Stimulated activated CD8-positive, alpha-beta memory T cell treated with anti-CD3 and anti-CD28 coated beads, Interleukin-12 subunit alpha, Interleukin-12 subunit beta, amount 100 ng/mL, for 24 hours (primary cell): ENCODE measurements around the gene TUBA3E.
"Not testable (repeated sequence)": the region's sequence is repeated elsewhere in the genome, so short reads cannot be mapped to it uniquely, and the experiment has no call there.

Source experiments
- DNase-seq: peaks from one replicate; pipeline ENCODE4 v3.0.0-alpha.2; 2020; ENCODE audit errors: extremely low read depth

Gene TUBA3E

DNA sequence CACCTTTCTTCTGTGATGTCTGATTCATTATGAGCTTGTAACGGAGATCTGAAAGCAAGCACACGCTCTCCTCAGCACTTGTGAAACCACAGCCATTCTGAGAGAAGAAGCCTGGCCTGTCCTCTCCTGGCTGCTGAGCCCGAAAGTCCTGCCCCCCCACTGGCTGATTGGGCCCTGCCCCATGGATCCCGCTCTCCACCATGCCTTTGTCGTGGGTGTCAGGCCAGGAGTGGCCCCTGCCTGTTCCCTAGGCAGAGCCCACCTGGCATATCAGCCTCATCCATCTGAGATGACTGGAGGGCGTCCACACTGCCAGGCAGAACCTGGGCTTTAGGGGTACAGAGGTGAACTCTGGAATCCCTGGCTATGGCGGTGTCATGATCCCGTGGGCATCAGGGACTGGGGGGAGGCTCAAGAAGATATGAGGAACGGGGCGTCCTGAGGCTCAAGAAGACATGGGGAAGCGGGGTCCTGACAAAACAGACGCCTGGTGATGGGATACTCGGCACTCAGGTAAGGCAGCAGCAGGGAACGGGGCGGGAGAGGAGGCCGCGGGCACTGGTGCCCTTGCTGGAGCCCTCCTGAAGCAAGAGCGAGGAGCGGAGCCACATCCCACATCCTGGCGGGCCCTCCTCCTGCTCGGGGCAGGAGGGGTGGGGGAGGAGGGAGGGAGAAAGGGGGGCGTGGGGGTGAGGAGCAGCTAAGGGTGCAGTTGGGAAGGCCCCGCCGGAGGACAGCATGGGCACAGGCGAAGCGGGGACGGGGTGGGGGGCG, 54.8 kb downstream of the TUBA3E start:
- DNase-seq = not testable (repeated sequence)

DNA sequence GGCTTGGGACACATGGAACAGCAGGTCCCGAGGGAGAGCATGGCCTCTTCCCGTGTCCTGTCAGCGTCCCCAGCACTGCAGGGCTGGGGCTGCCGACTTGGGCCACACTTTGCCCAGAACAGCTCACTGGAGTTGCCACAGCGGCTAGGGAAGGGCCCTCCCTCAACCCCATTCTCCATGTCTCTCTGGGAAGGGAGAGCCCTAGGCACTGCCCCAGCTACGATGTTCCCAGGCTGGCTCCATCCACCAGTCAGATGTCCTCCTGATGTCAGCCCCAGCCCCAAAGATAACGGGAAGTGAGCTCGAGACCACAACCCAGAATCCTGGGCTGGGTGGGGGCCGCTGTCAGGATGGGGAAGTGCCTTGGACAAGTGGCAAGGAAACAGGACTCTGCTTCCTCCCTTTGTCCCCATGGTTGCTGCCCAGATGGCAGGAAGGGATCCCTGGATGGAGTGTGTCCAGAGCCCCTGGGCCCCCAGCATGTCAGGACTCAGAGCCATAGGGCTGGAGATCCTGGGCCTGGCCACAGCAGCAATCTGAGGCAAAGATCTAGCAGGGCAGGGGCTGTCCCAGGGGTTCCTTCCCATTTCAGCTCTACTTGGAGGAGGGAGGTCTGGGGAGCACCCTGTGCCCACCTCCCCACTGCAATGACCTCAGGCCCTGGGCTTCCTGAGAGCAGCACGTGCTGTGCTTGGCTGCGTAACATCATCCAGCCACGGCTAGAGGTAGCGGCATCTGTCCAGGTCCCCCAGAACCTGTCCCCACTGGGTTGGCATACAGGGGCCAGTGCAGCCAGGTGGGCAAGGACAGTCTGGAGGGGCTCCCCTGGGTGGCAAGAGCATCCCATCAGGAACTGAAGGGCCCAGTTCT, 55.6 kb downstream of the TUBA3E start:
- DNase-seq = not testable (repeated sequence)
